Activated CD4-positive, alpha-beta T cell treated with anti-CD3 and anti-CD28 coated beads for 36 hours (primary cell): ENCODE results near the gene HCN3. TPM values are rescaled to one million over a fixed set of nuclear protein-coding genes. Genes with fewer than 3 reads are reported as not detected.
"Not testable (repeated sequence)": the region's sequence is repeated elsewhere in the genome, so short reads cannot be mapped to it uniquely, and the experiment has no call there.

Experiments
- ATAC-seq: fragments of 200-7000 bp; cut with Tn5 transposase; one replicate; pipeline ENCODE4 v1.10.0; 2021; ENCODE audit warnings: mild to moderate bottlenecking, moderate library complexity
- CTCF ChIA-PET: fragments of 350-600 bp; sonication (Branson Sonifier 250); formaldehyde crosslinking; loops from one replicate; lab custom pipeline; 2021; ENCODE audit warnings: antibody characterized with exemption; lab: Charles Lee
- POLR2A ChIA-PET: fragments of 350-600 bp; sonication (Branson Sonifier 250); formaldehyde crosslinking; loops from one replicate; lab custom pipeline; 2021; ENCODE audit warnings: antibody characterized with exemption, inconsistent platforms; lab: Charles Lee
- DNase-seq: peaks from one replicate; pipeline ENCODE4 v3.0.0-alpha.2; 2020
- H3K27ac Mint-ChIP-seq: one replicate; pipeline ENCODE4 v1.8.0; 2021; ENCODE audit warnings: mixed read lengths
- H3K27me3 Mint-ChIP-seq: one replicate; pipeline ENCODE4 v1.8.0; 2021; ENCODE audit warnings: mixed read lengths
- H3K36me3 Mint-ChIP-seq: one replicate; pipeline ENCODE4 v1.8.0; 2021; ENCODE audit warnings: low read depth, mixed read lengths
- H3K4me1 Mint-ChIP-seq: one replicate; pipeline ENCODE4 v1.8.0; 2021; ENCODE audit warnings: mixed read lengths
- H3K4me3 Mint-ChIP-seq: one replicate; pipeline ENCODE4 v1.8.0; 2021; ENCODE audit warnings: mild to moderate bottlenecking, moderate library complexity, mixed read lengths
- H3K9me3 Mint-ChIP-seq: one replicate; pipeline ENCODE4 v1.8.0; 2021; ENCODE audit warnings: low read depth, mixed read lengths
- intact Hi-C, 2 experiments: fragments of 100-400 bp; cut with DNase I in 1 of 2; cut with micrococcal nuclease in 1 of 2; formaldehyde crosslinking; loops; one replicate each; pipeline versions ENCODE4 v1.14.2 to v1.15.1; 2022 to 2024; cut with DNase I, micrococcal nuclease
- total RNA-seq, 2 experiments: library from RNA; stranded (reverse); gene quantifications; one replicate each; pipeline ENCODE4 v1.2.3, GENCODE V29; 2021

HCN3 gene
- total RNA-seq, 2 experiments from 2014 or later = 1.9 to 2.3 TPM

- CTCF ChIA-PET = interaction anchor here (0.6 to 1.6 kb wide), 10 partner anchors 17 to 1443 kb away, joined by 3 to 6 read pairs (median 3); partner anchors contain the start of genes CLK2, KRTCAP2, RUSC1 and THBS3
- POLR2A ChIA-PET = interaction anchor here (0.6 to 1.9 kb wide), 5 partner anchors 29 to 542 kb away, joined by 3 to 5 read pairs (median 4); partner anchors contain the start of gene CLK2
- H3K4me3 Mint-ChIP-seq = peak overlapping the region; percentile 80
- peak overlapping the region; percentile 90 for H3K27ac Mint-ChIP-seq
- peaks cover 44% of the 10 kb centered on the region for H3K4me1 Mint-ChIP-seq
- DNase-seq = peak; percentile 98
- peaks cover 11% of the 10 kb centered on the region for H3K36me3 Mint-ChIP-seq
- peak; percentile 96 for ATAC-seq
- intact Hi-C loops = loop anchor here (1.0 to 2.0 kb wide), 4 partner anchors 17 to 109 kb away; partner anchors contain the start of genes CLK2 (in 1 of the 2), SLC50A1 (in 1 of the 2) and THBS3 (in 1 of the 2)
- peaks cover 2% of the 10 kb centered on the region for H3K27me3 Mint-ChIP-seq
- H3K9me3 Mint-ChIP-seq = no peaks in the 10 kb centered on the region
Measured at GRCh38 chr1:155244368-155245162, 32.7 kb upstream of the HCN3 start.

- no peak for DNase-seq
- Mint-ChIP-seq H3K4me3 (peak overlapping the region; percentile 80), H3K36me3 (peaks cover 11% of the 10 kb centered on the region), H3K9me3 (no peaks in the 10 kb centered on the region), H3K27me3 (peaks cover 2% of the 10 kb centered on the region), H3K4me1 (peaks cover 43% of the 10 kb centered on the region), H3K27ac (peak overlapping the region; percentile 90)
- CTCF ChIA-PET = interaction anchor here (0.6 to 1.3 kb wide), 6 partner anchors 18 to 1442 kb away, joined by 3 to 4 read pairs (median 3); partner anchors contain the start of gene CLK2
- POLR2A ChIA-PET = interaction anchor here (0.7 to 0.9 kb wide), 2 partner anchors 86 to 271 kb away, joined by 4 to 9 read pairs; no protein-coding TSS in a partner anchor
- intact Hi-C loops = loop anchor here in 1 of 2 experiments (1.0 to 2.0 kb wide), 2 partner anchors 28 to 110 kb away; partner anchors contain the start of genes CLK2 and SLC50A1
- ATAC-seq = no peak
Measured at GRCh38 chr1:155245163-155245524, 32.1 kb upstream of the HCN3 start.

GRCh38 chr1:155246796-155247195 is 30.5 kb upstream of the HCN3 start:
- H3K4me3 Mint-ChIP-seq, intact Hi-C loops, ATAC-seq, H3K27me3 Mint-ChIP-seq, H3K9me3 Mint-ChIP-seq, DNase-seq, H3K27ac Mint-ChIP-seq, POLR2A ChIA-PET: not testable (repeated sequence)
- CTCF ChIA-PET = interaction anchor here (0.9 to 1.8 kb wide), 3 partner anchors 52 to 77 kb away, joined by 3 to 6 read pairs (median 4); no protein-coding TSS in a partner anchor
- H3K36me3 Mint-ChIP-seq = peaks cover 11% of the 10 kb centered on the region
- H3K4me1 Mint-ChIP-seq = peaks cover 31% of the 10 kb centered on the region

- ATAC-seq (no peak), DNase-seq (no peak)
- no peaks in the 10 kb centered on the region for H3K9me3 Mint-ChIP-seq
- H3K27me3 Mint-ChIP-seq = peaks cover 2% of the 10 kb centered on the region
- POLR2A ChIA-PET = no interaction called here
- no peak overlapping the region for H3K27ac Mint-ChIP-seq
- intact Hi-C loops = no loop called here
- peaks cover 22% of the 10 kb centered on the region for H3K4me1 Mint-ChIP-seq
- no peak overlapping the region for H3K4me3 Mint-ChIP-seq
- CTCF ChIA-PET = interaction anchor here (0.6 to 1.8 kb wide), 7 partner anchors 16 to 143 kb away, joined by 3 to 6 read pairs (median 3); no protein-coding TSS in a partner anchor
- H3K36me3 Mint-ChIP-seq = peaks cover 11% of the 10 kb centered on the region
Measured at GRCh38 chr1:155247667-155248553, 29.4 kb upstream of the HCN3 start.

GRCh38 chr1:155250246-155250632 is 27.0 kb upstream of the HCN3 start:
- H3K4me3 Mint-ChIP-seq = peak overlapping the region; percentile 38
- ATAC-seq (peak; percentile 1), DNase-seq (peak; percentile 26)
- POLR2A ChIA-PET = interaction anchor here (0.6 to 2.6 kb wide), 6 partner anchors 10 to 1035 kb away, joined by 3 to 7 read pairs (median 4); partner anchors contain the start of genes CLK2 and SCAMP3
- H3K36me3 Mint-ChIP-seq = peaks cover 7% of the 10 kb centered on the region
- no peaks in the 10 kb centered on the region for H3K27me3 Mint-ChIP-seq
- intact Hi-C loops = loop anchor here (1.0 kb wide), 5 partner anchors 27 to 342 kb away; partner anchors contain the start of genes FDPS (in 1 of the 2) and HCN3 (in 1 of the 2)
- peak overlapping the region; percentile 31 for H3K27ac Mint-ChIP-seq
- peaks cover 24% of the 10 kb centered on the region for H3K4me1 Mint-ChIP-seq
- no peaks in the 10 kb centered on the region for H3K9me3 Mint-ChIP-seq
- CTCF ChIA-PET = interaction anchor here (0.7 to 3.5 kb wide), 31 partner anchors 9 to 494 kb away, joined by 3 to 79 read pairs (median 5); partner anchors contain the start of genes CLK2, FDPS, KRTCAP2 and MTX1

- peak; percentile 96 for ATAC-seq
- Mint-ChIP-seq H3K4me1 (peaks cover 25% of the 10 kb centered on the region), H3K36me3 (peaks cover 4% of the 10 kb centered on the region), H3K27ac (peak overlapping the region; percentile 31), H3K9me3 (no peaks in the 10 kb centered on the region), H3K27me3 (no peaks in the 10 kb centered on the region), H3K4me3 (peak overlapping the region; percentile 38)
- peak; percentile 99 for DNase-seq
- ChIA-PET CTCF (interaction anchor here (0.6 to 3.5 kb wide), 54 partner anchors 9 to 687 kb away, joined by 3 to 79 read pairs (median 4); partner anchors contain the start of genes CLK2, FDPS, KRTCAP2 and MTX1), POLR2A (interaction anchor here (0.6 to 2.6 kb wide), 6 partner anchors 9 to 1036 kb away, joined by 3 to 7 read pairs (median 4); partner anchors contain the start of gene CLK2)
- intact Hi-C loops = loop anchor here (1.0 kb wide), 5 partner anchors 26 to 341 kb away; partner anchors contain the start of genes FDPS (in 1 of the 2) and HCN3 (in 1 of the 2)
Measured at GRCh38 chr1:155250633-155251449, 26.4 kb upstream of the HCN3 start.

- intact Hi-C loops = no loop called here
- Mint-ChIP-seq H3K36me3 (peaks cover 6% of the 10 kb centered on the region), H3K9me3 (no peaks in the 10 kb centered on the region), H3K4me3 (no peak overlapping the region), H3K27ac (no peak overlapping the region), H3K27me3 (no peaks in the 10 kb centered on the region), H3K4me1 (peaks cover 26% of the 10 kb centered on the region)
- DNase-seq (no peak), ATAC-seq (no peak)
- CTCF ChIA-PET = interaction anchor here (0.5 to 3.5 kb wide), 40 partner anchors 8 to 686 kb away, joined by 3 to 79 read pairs (median 5); partner anchors contain the start of genes CLK2, FDPS, KRTCAP2 and MTX1
- POLR2A ChIA-PET = interaction anchor here (0.9 to 2.6 kb wide), 4 partner anchors 8 to 314 kb away, joined by 3 to 7 read pairs (median 4); partner anchors contain the start of gene CLK2
Measured at GRCh38 chr1:155251566-155251965, 25.7 kb upstream of the HCN3 start.

- ATAC-seq = no peak
- Mint-ChIP-seq H3K27ac (peak overlapping the region; percentile 7), H3K36me3 (peaks cover 17% of the 10 kb centered on the region), H3K9me3 (no peaks in the 10 kb centered on the region), H3K4me3 (peak overlapping the region; percentile 73), H3K27me3 (no peaks in the 10 kb centered on the region), H3K4me1 (peaks cover 26% of the 10 kb centered on the region)
- intact Hi-C loops = no loop called here
- DNase-seq = no peak
- CTCF ChIA-PET = interaction anchor here (1.6 kb wide), 1 partner anchor 65 kb away, joined by 3 read pairs; no protein-coding TSS in a partner anchor
- POLR2A ChIA-PET = no interaction called here
Measured at GRCh38 chr1:155253208-155253607, 24.1 kb upstream of the HCN3 start.

- ChIA-PET POLR2A (no interaction called here), CTCF (interaction anchor here (1.6 kb wide), 1 partner anchor 64 kb away, joined by 3 read pairs; no protein-coding TSS in a partner anchor)
- intact Hi-C loops = no loop called here
- no peak for DNase-seq
- H3K9me3 Mint-ChIP-seq = no peaks in the 10 kb centered on the region
- peaks cover 26% of the 10 kb centered on the region for H3K4me1 Mint-ChIP-seq
- H3K27me3 Mint-ChIP-seq = no peaks in the 10 kb centered on the region
- no peak overlapping the region for H3K27ac Mint-ChIP-seq
- H3K36me3 Mint-ChIP-seq = peaks cover 22% of the 10 kb centered on the region
- peak overlapping the region; percentile 73 for H3K4me3 Mint-ChIP-seq
- no peak for ATAC-seq
Measured at GRCh38 chr1:155253797-155254196, 23.5 kb upstream of the HCN3 start.
